NOMO-1 treated with DMSO at 0.1 percent for 48 hours (cell line): ENCODE measurements around the gene TUBA8.
"Not testable (repeated sequence)": the region's sequence is repeated elsewhere in the genome, so short reads cannot be mapped to it uniquely, and the experiment has no call there.

ENCODE experiments used
- DNase-seq: peaks from one replicate; lab custom pipeline; 2025; ENCODE audit not compliant: unreplicated experiment; lab: John Stamatoyannopoulos, UW

Gene TUBA8

GRCh38 chr22:18126606-18127005 is 16.0 kb downstream of the TUBA8 start:
- no peak for DNase-seq

GRCh38 chr22:18130018-18130417 is 19.4 kb downstream of the TUBA8 start:
- no peak for DNase-seq

- no peak for DNase-seq
Measured at GRCh38 chr22:18130699-18131429, 20.3 kb downstream of the TUBA8 start.

GRCh38 chr22:18133452-18133851 is 22.8 kb downstream of the TUBA8 start:
- DNase-seq = no peak

- DNase-seq = no peak
Measured at GRCh38 chr22:18136563-18137320, 26.1 kb downstream of the TUBA8 start.

- DNase-seq = not testable (repeated sequence)
Measured at GRCh38 chr22:18141004-18141403, 30.4 kb downstream of the TUBA8 start.

GRCh38 chr22:18144105-18144504 is 33.5 kb downstream of the TUBA8 start:
- no peak for DNase-seq

- DNase-seq = no peak
Measured at GRCh38 chr22:18145676-18146388, 35.2 kb downstream of the TUBA8 start.

GRCh38 chr22:18146389-18146753 is 35.8 kb downstream of the TUBA8 start:
- no peak for DNase-seq

- no peak for DNase-seq
Measured at GRCh38 chr22:18147791-18148190, 37.2 kb downstream of the TUBA8 start.

GRCh38 chr22:18148293-18148965 is 37.8 kb downstream of the TUBA8 start:
- peak; percentile 23 for DNase-seq

GRCh38 chr22:18152519-18152918 is 41.9 kb downstream of the TUBA8 start:
- DNase-seq = no peak

- DNase-seq = no peak
Measured at GRCh38 chr22:18154821-18155390, 44.3 kb downstream of the TUBA8 start.

GRCh38 chr22:18155546-18155945 is 44.9 kb downstream of the TUBA8 start:
- DNase-seq = not testable (repeated sequence)

- DNase-seq = peak; percentile 57
Measured at GRCh38 chr22:18156878-18157713, 46.5 kb downstream of the TUBA8 start.

- DNase-seq = no peak
Measured at GRCh38 chr22:18157714-18158028, 47.1 kb downstream of the TUBA8 start.

- DNase-seq = not testable (repeated sequence)
Measured at GRCh38 chr22:18160641-18161040, 50.0 kb downstream of the TUBA8 start.

GRCh38 chr22:18163843-18164242 is 53.2 kb downstream of the TUBA8 start:
- not testable (repeated sequence) for DNase-seq

GRCh38 chr22:18164584-18164983 is 54.0 kb downstream of the TUBA8 start:
- not testable (repeated sequence) for DNase-seq

GRCh38 chr22:18165356-18165755 is 54.7 kb downstream of the TUBA8 start:
- not testable (repeated sequence) for DNase-seq
